Osteocyte (in vitro differentiated cells): Measurements from ENCODE around the gene SNU13. TPM values are rescaled to one million over a fixed set of nuclear protein-coding genes. Genes with fewer than 3 reads are reported as not detected.

Source experiments
- DNase-seq: peaks from one replicate; pipeline ENCODE4 v3.0.0; 2021; ENCODE audit warnings: mixed read lengths; ENCODE audit not compliant: unreplicated experiment; ENCODE audit errors: extremely low spot score
- H3K27ac Mint-ChIP-seq: one replicate; pipeline ENCODE4 v1.8.0; 2021; ENCODE audit warnings: mild to moderate bottlenecking, mixed read lengths; ENCODE audit not compliant: unreplicated experiment
- H3K27me3 Mint-ChIP-seq: one replicate; pipeline ENCODE4 v1.8.0; 2021; ENCODE audit warnings: mixed read lengths; ENCODE audit not compliant: unreplicated experiment
- H3K36me3 Mint-ChIP-seq: one replicate; pipeline ENCODE4 v1.8.0; 2021; ENCODE audit warnings: mixed read lengths; ENCODE audit not compliant: unreplicated experiment
- H3K4me1 Mint-ChIP-seq: one replicate; pipeline ENCODE4 v1.8.0; 2021; ENCODE audit warnings: mixed read lengths; ENCODE audit not compliant: unreplicated experiment
- H3K4me3 Mint-ChIP-seq: one replicate; pipeline ENCODE4 v1.8.0; 2021; ENCODE audit warnings: mild to moderate bottlenecking, moderate library complexity, mixed read lengths; ENCODE audit not compliant: unreplicated experiment
- H3K9me3 Mint-ChIP-seq: one replicate; pipeline ENCODE4 v1.8.0; 2021; ENCODE audit warnings: mixed read lengths; ENCODE audit not compliant: unreplicated experiment
- total RNA-seq: library from RNA; stranded (reverse); gene quantifications from 2 replicates; pipeline ENCODE4 v1.2.1, GENCODE V29; 2021
- TF ChIP-seq, protein P1 (sequence below): fragments of 200-600 bp; sonication (generic); IDR thresholded peaks from 2 replicates; pipeline ENCODE4 v1.5.0; 2021; ENCODE audit warnings: antibody characterized with exemption, mild to moderate bottlenecking, moderate library complexity

Gene SNU13
- total RNA-seq, 1 donor from 2014 or later: 126 TPM

- H3K4me3 Mint-ChIP-seq: no peak overlapping the region
- H3K36me3 Mint-ChIP-seq: no peaks in the 10 kb centered on the region
- DNase-seq: no peak
- no peak overlapping the region for H3K27ac Mint-ChIP-seq
- H3K4me1 Mint-ChIP-seq: no peaks in the 10 kb centered on the region
- H3K9me3 Mint-ChIP-seq: no peaks in the 10 kb centered on the region
- H3K27me3 Mint-ChIP-seq: peaks cover 6% of the 10 kb centered on the region
- TF ChIP-seq, protein P1, sequence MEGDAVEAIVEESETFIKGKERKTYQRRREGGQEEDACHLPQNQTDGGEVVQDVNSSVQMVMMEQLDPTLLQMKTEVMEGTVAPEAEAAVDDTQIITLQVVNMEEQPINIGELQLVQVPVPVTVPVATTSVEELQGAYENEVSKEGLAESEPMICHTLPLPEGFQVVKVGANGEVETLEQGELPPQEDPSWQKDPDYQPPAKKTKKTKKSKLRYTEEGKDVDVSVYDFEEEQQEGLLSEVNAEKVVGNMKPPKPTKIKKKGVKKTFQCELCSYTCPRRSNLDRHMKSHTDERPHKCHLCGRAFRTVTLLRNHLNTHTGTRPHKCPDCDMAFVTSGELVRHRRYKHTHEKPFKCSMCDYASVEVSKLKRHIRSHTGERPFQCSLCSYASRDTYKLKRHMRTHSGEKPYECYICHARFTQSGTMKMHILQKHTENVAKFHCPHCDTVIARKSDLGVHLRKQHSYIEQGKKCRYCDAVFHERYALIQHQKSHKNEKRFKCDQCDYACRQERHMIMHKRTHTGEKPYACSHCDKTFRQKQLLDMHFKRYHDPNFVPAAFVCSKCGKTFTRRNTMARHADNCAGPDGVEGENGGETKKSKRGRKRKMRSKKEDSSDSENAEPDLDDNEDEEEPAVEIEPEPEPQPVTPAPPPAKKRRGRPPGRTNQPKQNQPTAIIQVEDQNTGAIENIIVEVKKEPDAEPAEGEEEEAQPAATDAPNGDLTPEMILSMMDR: no peak
Measured at GRCh38 chr22:41722496-41722895, 33.8 kb upstream of the SNU13 start.

DNA sequence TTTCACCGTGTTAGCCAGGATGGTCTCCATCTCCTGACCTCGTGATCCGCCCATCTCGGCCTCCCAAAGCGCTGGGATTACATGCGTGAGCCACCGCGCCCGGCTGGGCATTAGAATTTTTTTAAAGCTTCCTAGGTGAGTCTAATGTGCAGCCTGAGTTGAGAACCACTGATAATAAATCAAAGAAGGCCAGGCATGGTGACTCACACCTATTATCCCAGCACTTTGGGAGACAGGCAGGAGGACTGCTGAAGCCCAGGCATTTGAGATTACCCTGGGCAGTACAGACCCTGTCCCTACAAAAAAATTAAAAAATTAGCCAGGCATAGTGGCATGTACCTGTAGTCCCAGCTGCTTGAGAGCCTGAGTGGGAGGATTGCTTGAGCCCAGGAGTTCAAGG, 24.3 kb upstream of the SNU13 start:
- no peaks in the 10 kb centered on the region for H3K4me1 Mint-ChIP-seq
- H3K27me3 Mint-ChIP-seq: peaks cover 23% of the 10 kb centered on the region
- no peak overlapping the region for H3K4me3 Mint-ChIP-seq
- TF ChIP-seq, protein P1: no peak
- H3K36me3 Mint-ChIP-seq: no peaks in the 10 kb centered on the region
- H3K9me3 Mint-ChIP-seq: no peaks in the 10 kb centered on the region
- H3K27ac Mint-ChIP-seq: no peak overlapping the region
- no peak for DNase-seq

GRCh38 chr22:41709341-41709740, 20.7 kb upstream of the SNU13 start:
- Mint-ChIP-seq H3K36me3 (no peaks in the 10 kb centered on the region), H3K4me1 (no peaks in the 10 kb centered on the region), H3K9me3 (no peaks in the 10 kb centered on the region), H3K27me3 (peaks cover 22% of the 10 kb centered on the region), H3K4me3 (no peak overlapping the region), H3K27ac (no peak overlapping the region)
- no peak for DNase-seq
- TF ChIP-seq, protein P1: no peak

DNA sequence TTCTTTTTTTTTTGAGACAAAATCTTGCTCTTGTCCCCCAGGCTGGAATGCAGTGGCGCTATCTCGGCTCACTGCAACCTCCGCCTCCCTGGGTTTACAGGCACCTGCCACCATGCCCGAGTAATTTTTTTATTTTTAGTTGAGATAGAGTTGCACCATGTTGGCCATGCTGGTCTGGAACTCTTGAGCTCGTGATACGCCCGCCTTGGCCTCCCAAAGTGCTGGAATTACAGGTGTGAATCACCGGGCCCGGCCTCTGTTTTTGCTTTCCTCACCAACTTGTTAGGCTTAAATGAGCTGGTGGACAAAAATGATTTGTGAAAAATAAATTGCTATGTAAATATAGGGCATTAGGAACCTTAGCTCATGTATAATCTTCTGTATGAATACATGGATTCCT, 14.1 kb upstream of the SNU13 start:
- H3K9me3 Mint-ChIP-seq: no peaks in the 10 kb centered on the region
- DNase-seq: no peak
- TF ChIP-seq, protein P1: no peak
- H3K4me1 Mint-ChIP-seq: no peaks in the 10 kb centered on the region
- H3K27ac Mint-ChIP-seq: no peak overlapping the region
- no peaks in the 10 kb centered on the region for H3K36me3 Mint-ChIP-seq
- H3K4me3 Mint-ChIP-seq: no peak overlapping the region
- H3K27me3 Mint-ChIP-seq: peaks cover 2% of the 10 kb centered on the region

DNA sequence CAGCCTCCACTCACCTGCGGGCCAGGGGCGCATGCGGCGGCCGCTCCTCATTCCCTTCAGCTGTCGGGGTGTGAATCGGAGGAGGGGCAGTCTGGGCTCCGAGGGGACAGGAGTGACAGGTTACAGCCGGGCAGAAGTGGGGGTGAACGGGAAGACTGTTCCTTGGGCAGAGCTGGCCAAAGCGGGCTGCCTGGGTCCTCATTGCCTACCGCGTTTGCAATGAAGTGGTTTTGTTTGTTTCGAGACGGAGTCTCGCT, 11.4 kb upstream of the SNU13 start:
- DNase-seq: no peak
- H3K27me3 Mint-ChIP-seq: no peaks in the 10 kb centered on the region
- no peaks in the 10 kb centered on the region for H3K36me3 Mint-ChIP-seq
- H3K27ac Mint-ChIP-seq: no peak overlapping the region
- no peak overlapping the region for H3K4me3 Mint-ChIP-seq
- H3K9me3 Mint-ChIP-seq: no peaks in the 10 kb centered on the region
- TF ChIP-seq, protein P1: no peak
- H3K4me1 Mint-ChIP-seq: no peaks in the 10 kb centered on the region
